Measurements from ENCODE around the gene GBA2.

The GBA2 gene

DNA sequence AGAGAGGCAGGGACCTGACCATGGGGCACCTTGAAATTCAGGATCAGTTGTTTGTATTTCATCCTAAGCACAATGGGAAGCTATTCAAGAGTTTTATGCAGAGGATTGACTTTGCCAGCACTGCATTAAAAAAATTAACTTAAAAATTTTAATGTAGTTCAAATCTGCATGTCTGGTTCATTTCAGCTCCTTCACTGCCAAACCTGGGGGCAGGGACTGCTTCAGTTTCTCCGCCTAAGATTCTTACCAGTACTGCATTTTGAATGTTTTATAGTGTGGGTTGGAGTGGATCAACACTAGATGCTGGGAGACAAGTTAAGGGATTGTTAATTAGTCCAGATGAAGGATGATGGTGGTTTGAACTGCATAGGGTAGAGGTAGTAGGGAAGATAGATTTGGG lies 20.7 kb upstream of the GBA2 start:
- DNase-seq: no peak

DNA sequence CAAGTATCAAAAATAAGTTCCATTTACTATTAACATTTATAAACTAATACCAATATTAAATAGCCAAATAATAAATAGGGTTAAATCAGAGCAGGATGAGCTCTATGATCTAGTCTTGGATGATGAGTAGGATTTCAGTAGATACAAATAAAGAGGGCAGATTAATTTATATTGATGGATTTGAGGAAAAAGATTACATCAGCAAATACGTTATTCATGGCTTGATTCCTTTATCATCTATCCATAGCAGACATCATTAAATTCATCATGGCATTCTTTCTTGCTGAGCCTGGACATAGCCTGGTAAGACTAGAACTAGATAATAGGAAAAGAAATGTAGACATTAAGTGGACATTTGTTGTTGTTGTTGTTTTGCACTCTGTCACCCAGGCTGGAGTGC lies 18.4 kb upstream of the GBA2 start:
- no peak for DNase-seq

DNA sequence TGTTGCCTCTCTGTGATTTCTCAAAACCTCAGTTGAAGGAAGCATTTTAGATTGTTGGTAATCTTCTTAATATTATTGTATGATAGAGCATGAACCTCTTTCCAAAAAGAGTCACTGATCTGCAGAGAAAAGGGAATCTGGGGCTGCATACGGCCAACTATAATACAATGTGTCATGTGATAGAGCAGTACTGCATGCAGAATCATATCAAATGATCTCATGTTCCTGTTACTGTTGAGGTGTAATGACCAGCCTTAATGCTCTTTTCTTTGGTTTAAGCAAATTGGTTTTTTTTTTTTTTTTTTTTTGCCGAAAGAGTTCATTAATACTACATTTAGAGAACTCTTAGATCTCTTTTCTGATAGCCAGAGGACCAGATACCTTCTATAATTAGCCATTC lies 18.0 kb upstream of the GBA2 start:
- no peak for DNase-seq

DNA sequence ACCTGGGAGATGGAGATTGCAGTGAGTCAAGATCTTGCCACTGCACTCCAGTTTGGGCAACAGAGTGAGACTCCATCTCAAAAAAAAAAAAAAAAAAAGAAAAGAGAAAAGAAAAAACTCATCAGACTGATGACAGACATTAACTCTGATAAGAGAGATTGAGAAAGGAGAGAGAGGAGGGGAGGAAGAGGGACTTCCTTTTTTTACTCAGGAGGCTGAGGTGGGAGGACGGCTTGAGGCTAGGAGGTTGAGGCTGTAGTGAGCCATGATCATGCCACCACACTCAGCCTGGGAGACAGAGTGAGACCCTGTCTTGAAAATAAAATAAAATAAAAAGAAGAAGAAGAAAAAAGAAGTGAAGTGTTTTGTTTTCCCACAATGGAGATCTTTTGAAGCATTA lies 14.8 kb upstream of the GBA2 start:
- no peak for DNase-seq

DNA sequence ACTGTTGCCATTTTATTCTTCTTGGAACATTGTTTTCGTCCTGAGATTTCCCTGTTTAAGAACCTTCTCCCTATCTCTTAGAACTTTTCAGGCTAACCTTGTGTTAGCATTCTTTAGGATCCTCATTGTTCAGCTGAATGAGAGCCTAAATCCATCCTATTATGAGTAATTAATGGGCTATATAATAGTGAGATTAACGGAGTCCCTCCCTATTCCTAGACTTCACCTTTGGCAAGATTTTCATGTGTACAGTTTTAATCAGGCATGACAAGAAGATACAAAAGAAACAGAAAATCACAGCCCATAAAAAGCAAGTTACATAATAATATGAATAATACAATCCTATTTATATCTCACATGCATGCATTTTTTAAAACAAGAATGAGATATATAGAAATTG lies 14.2 kb upstream of the GBA2 start:
- no peak for DNase-seq

DNA sequence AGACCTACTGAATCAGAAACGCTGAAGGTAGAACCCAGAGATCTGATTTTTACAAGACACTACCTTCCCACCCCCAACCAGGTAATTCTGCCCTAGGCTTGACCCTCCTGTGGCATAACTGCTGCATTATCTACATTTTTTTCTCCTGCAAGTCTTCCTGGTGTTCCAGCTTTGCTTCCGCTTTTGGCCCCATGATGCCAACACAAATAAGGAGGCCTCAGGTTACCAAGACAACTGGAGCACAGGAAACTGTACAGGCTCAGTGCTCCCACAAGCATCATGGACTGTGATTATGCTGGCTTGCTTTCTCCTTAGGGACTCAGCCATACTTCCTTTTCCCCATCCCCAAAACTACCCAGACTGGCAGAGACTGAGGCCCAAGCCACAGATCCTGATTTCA lies 11.6 kb upstream of the GBA2 start:
- no peak for DNase-seq

DNA sequence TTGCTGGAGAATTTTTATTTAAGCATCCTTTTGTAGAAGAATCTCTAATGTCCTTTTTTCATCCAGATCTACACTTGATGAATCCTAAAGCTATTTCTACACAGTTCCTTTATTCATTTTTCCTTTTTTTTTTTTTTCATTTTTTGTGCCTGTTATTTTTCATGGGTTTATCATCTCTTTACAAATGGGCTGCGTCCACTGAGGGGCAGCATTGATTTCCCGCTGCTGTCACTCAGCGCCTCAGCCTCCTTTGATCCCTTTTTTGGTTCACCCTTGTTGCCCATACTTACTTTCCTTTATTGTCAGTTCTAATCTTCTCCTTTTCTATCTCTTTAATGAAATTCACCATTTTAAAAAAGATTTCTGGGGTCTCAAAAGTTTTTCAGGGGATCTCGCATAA lies 10.8 kb upstream of the GBA2 start:
- DNase-seq: no peak

DNA sequence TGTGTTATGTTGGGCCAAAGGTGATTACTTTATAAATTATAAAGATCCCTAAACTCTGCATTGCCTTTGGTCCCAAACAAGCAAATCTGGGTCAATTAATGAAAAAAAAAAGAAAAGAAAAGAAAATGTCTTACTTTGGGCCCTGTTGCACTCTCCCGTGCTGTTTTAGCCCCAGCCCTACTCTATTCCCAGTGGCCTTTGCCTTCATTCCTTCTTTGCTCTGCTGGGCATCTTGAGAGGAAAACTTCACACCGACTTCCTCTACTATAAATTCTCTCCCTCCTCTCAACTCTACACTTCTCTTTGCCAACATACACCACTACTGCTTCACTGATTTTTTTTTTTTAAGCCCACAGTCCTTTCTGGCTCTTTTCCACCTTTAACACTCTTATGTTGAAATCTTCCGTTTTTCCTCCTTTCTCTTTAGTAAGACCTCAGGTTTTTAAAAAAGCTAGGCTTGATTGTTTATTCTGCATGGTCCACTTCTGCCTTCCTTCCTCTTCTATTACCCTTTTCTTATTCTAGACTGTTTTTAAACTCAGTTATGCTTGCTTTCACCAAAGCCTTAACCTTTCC lies 9.5 kb upstream of the GBA2 start:
- no peak for DNase-seq

DNA sequence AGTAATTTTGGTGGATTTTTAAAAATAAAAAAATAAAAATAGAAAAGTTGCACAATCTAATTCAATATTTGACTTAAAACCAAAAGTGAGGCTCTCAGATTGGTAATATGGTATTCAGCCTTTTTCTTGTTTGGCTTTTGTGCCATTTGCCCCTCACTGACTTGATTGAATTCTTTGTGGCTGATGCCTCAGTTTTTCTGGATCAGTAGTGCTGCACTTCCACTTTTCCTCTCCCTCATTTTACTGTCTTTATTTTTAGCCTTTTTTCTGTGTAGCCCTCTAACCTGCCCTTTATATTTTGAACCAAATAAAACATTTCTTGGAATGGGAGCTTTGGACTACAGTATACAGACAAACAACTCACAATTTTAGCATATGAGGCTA lies 8.9 kb upstream of the GBA2 start:
- no peak for DNase-seq

DNA sequence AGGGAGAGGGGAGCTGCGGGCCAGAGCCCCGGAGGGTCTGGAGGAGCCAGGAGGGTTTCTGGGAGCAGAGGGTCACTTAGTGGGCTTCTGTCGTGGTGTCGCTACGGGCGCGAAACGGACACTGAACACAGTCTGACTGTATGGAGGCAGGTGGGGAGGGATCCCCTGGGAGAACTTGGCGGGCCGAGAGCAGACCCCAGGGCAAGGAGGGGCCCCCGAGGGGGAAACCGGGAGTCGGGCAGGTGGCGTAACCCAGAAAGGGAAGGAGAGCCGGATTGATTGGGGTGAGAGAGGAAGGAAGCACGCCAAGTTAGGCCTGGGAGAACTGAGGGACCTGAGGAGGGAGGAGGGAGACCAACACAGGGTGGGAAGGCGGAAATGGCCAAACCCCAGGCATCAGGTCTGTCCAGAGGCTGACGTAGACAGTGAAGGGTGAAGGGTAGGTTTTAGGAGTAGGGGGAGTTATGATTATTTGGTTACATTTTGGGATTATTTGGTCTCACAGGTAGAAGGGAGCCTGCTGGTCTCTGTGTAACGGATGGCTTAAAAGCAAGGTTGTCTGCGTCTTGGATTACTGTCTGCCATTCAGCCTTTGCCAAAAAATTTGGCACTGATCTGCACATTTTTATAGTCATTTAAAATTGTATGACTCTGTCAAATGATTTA lies 8.3 kb upstream of the GBA2 start:
- DNase-seq: no peak

DNA sequence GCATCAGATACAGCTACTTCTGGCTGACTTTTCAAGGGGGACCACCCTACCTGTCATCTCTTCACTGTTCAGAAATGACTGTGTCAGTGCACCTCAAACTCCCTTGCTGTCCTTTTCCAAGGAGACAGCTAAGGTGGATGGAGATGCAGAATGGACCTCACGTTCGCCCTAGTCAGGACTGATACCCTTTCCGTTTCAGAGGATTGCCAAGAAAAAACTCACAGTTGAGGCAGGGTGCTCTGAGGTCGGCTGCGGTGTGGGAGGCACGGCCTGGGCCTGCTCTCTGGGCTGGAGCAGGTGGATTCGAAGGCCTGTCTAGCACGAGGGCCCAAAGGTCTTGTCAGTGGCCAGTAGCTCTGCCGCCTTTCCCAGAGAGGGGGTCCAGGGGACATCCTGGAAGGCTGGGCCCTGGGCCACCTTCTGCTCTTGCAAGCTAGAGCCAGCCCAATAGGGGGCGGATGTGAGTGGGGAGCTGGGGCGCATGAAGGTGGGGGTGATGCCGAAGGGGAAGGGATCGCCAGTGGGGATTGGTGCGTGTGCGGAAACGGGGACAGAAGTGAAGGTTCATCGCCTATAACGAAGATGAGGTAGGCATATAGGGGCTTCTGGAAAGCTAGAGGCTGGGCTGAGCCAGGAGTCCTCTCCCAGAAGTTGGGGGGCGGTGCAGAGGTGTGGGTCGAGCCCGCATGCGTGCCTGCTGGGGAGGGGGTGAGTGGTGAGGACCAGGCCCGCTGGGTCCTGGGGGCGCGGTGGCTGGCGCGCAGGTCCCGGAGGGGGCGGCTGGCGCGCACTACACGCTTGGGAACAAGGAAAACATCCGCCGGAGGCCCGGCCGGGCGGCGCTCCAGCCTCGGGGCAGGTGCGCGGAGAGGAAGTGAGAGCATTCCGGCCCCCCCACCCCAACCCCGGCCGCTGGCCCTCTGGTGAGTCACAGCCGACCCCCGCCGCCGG lies 7.5 kb upstream of the GBA2 start:
- peak; percentile 83 for DNase-seq

DNA sequence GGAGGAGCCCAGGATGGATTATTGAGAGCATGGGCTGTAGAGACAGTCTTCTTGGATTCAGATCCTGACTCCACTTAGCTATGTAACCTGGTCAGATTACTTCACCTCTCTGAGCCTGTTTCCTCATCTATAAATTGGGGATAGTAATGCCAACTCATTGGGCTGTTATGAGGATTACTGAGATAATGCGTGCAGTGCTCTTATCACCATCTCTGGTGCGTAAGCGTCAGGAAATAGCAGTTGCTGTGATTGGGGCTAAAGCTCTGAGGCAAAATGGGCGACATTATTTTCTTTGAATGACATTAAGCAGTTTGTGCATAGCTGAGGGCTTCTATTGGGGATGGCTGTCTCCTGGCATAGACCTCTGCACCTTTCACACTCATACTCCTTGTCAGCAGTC lies 6.0 kb upstream of the GBA2 start:
- DNase-seq: no peak

DNA sequence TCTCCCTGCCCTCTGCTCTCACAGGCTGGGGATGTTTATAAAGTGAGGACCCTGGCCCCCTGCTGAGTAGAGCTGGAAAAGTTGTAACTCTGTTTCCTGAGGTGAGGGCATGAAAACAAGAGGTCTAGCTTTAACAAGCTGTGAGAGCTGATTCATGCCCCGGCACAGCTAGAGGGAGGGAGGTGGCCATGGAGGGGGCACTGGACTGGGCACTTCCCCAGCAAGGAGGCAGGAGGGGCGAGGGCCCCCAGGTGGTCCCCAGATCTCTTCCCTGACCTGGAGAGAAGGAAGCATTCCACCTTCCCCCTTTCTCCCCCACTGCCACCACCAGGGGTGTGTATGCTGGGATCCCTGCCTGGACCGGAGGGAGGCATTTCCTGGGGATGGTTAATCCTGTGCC lies 5.2 kb upstream of the GBA2 start, which contains the start of gene MSMP:
Gene MSMP (minus strand): TSS at position 13 of the 400 bp plus-strand sequence. CDS start 147 bp downstream, outside the sequence.
- no peak for DNase-seq

DNA sequence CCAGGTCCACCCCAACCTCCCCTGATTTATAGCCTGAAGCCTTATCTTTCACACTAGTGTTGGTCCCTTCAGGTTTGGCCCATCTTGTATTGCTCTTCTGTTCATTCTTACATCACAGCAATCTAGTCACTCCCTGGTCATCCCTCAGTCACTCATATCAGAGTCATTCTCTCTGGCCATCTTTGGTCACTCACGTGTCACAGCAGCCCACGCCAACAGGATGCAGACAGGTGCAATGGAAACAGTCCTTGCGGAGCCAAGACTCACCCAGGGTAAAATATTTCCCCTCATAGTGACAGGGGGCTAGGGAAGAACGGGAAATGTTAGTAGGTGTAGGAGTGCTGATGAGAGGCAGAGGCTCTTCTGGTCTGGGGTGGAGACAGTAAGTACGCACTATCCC lies 4.4 kb upstream of the GBA2 start:
- no peak for DNase-seq

DNA sequence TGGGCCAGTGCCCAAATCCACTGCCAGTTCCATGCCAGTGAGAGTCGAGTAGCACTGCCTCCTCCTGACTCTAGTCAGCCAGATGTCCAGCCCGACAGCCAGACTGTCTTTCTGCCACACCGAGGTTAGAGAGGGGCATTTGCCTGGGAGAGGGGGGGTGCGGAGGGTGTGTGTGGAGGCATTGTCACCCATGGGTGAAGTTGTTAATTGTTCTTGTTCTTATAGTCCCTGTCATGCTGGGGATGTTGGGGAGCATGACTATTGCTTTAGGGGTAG lies 1.2 kb upstream of the GBA2 start:
- no peak for DNase-seq

DNA sequence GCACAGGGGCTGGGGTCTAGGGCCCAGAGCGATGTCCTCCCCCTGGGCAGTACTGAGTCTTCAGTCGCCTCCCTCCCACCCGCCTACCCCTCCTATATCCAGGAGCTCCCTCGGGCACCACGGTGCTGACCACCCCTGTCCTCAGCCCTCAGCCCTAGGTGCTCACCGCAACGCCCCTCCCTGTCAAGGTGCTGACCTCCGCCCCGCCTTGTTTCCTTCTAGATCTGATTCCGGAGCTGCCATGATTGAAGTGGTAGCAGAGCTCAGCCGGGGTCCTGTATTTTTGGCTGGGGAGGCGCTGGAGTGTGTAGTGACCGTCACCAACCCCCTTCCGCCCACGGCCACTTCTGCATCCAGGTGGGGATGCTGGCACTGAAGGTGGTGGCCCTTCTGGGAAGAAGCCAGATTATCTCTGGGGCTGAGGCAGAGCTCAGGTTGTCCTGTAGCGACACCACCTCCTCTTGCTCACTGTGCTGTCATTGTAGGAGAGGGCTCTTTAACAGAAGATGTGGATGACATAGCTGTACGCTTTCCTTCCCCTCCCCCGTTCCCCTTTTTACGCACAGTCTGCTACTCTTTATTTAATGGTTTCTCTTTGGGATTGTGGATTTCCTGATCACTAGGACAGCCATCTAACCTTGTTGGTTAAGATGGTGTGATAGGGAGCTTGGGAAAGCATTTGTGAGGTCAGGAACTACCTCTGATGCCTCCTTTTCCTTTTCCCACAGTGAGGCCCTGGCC lies 657 bp upstream of the GBA2 start:
- DNase-seq: no peak

DNA sequence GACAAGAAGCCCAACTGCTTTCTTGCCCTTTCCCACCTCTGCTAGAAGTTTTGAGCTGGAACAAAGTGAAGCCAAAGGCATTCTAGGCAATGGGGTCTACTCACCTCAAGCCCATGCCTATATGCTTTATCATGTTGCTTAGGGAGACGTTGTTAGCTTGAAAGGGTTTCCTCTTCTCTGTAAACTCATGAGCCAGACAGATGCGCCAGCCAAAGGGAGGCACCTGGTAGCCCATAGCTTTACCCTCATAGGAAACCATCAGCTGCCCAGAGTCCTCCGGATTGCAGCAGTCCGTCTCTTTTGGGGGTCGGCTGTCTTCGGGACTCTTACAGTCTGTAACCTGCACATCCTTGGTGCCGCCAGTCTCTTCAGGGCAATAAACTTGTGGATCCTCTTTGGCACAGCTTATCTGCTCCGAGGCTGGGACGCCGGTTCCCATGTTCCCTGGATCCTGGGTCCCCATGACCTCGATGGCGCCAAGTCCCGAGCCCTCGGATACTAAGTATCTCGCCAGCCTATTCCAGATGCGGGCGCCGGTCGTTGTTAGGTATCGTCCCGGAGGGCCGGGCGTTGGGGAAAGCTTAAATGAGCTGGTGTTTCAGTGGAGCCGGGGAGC lies 678 bp downstream of the GBA2 start:
- DNase-seq: no peak

DNA sequence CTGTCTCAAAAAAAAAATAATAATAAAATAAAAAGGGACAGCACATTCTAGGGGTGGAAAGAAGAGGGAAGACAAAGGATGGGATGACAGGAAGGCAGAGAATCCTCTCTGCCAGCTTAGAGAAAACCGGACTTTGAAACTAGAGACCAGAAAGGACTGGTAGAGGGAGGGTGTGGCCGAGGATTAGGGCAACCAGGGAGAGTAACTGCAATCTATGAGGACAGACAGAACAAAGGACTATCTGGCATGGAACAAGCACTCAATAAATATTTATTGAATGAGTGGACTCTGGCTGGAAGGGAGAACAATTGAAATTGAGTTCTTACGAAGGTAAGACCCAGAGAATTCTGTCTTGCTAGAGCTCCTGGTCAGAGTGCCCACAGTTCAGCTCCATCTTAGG lies 2.4 kb downstream of the GBA2 start:
- DNase-seq: no peak

DNA sequence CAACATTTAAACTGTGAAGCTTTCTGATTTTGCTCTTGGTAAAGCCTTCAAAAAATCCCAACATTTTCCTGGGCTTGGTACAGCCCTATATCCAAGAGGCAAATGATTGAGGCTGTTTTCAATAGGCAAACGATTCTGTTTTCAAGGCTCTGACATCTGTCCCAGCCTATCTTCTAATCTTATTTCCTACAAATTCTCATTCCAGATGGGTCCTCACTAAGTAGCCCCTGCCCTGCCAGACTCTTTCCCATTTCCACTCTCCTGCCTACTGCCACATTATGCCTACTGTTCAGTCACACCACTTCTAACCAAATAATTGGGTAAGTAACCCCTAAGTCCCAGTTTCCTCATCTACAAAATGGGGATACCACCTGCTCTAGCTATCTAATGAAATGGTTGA lies 3.5 kb downstream of the GBA2 start:
- no peak for DNase-seq

DNA sequence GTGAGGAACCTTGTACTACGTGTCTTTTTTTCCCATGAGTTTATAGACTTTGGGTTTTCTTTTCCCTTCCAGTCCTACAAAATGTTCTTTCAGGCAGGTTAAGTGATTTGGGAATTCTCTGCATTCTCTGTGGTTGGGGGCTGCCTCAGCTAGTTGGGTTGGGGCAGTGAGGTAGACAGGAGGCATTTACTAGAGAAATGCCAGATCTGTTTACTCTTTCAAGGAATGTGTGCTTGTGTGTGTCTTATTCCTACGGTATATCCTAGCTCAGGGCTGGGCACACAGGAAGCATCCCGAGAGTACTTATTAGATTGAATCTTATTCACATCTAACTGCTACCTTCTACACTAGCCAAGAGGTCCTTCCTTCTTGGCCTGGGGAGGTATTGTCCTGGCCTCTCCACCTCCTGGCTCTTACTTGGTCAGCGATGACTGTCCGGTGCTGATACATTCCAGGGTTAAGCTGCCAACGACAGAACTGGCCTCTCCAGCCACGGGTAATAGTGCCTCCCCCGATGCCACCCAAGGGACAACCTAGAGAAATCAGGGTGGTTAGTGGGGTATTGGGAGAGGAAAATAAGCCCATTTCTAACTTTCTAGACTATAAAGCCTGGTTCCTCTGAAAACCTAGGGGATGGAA lies 5.0 kb downstream of the GBA2 start:
- DNase-seq: no peak

DNA sequence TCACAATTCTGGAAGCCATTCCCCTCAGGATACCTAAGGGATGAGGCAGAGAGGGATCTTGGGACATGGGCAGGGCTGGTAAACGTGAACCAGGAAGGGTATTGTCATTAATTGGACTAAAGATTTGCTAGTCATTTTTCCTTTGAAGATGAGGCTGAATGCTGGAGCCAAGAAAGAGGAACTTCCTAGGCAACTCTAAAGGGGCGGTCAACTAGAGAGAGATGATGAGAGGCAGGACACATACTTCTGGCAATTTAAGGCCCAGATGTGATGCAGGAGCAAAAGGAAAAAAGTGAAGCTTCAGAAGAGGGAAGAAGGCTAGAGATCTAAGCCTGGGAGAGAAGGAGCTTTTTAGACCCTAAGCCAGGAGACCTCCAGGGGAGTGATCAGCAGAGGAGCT lies 5.6 kb downstream of the GBA2 start:
- DNase-seq: no peak

DNA sequence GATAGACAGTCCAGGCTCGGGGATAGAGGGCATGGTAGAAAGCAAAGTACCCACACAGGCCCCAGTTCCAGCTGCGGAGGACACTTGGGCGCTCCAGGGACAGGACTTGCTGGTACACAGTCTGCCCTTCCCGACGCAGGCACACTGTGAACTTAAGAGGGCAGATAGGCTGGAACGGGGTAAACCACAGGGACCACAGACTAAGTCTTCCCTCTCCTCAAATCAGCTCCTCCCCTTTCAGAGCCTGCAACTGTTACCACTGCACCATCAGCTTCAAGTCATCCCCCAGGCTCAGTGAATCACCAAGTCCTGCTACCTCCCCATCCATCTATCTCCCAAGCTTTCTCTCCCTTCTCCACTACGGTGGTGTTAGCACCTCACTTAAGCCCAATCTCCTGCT lies 7.3 kb downstream of the GBA2 start:
- no peak for DNase-seq

Data from right kidney (tissue), 1 donor.